ENCODE data around the gene CCDC120. TPM values are rescaled to one million over a fixed set of nuclear protein-coding genes. Genes with fewer than 3 reads are reported as not detected.

Gene CCDC120
- total and polyA plus RNA-seq, 8 donors: 2.3 to 25.4 (median 5.3) TPM

DNA sequence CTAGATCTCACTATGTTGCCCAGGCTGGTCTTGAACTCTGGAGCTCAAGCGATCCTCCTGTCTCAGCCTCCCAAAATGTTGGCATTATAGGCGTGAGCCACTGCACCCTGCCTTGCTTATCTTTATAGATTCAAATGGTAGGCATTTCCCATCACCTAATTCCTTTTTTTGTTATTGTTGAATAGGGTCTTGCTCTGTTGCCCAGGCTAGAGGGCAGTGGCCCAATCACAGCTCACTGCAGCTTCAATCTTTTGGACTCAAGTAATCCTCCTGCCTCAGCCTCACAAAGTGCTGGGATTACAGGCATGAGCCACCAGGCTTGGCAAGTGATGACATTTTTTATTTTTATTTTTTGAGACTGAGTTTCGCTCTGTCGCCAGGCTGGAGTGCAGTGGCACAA lies 37.6 kb downstream of the CCDC120 start:
- Histone ChIP-seq H3K4me1 (peaks cover 0 to 5% (median 0%) of the 10 kb centered on the region in 4 donors), H3K27me3 (no peaks in the 10 kb centered on the region), H3K9me3 (no peaks in the 10 kb centered on the region), H3K36me3 (no peaks in the 10 kb centered on the region), H3K27ac (no peak overlapping the region), H3K4me3 (no peak overlapping the region)
- TF ChIP-seq, protein P1, sequence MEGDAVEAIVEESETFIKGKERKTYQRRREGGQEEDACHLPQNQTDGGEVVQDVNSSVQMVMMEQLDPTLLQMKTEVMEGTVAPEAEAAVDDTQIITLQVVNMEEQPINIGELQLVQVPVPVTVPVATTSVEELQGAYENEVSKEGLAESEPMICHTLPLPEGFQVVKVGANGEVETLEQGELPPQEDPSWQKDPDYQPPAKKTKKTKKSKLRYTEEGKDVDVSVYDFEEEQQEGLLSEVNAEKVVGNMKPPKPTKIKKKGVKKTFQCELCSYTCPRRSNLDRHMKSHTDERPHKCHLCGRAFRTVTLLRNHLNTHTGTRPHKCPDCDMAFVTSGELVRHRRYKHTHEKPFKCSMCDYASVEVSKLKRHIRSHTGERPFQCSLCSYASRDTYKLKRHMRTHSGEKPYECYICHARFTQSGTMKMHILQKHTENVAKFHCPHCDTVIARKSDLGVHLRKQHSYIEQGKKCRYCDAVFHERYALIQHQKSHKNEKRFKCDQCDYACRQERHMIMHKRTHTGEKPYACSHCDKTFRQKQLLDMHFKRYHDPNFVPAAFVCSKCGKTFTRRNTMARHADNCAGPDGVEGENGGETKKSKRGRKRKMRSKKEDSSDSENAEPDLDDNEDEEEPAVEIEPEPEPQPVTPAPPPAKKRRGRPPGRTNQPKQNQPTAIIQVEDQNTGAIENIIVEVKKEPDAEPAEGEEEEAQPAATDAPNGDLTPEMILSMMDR (IDR thresholded peaks at IDR 0.05): no peak
- TF ChIP-seq POLR2A (IDR thresholded peaks at IDR 0.05) (no peak), POLR2AphosphoS5 (IDR thresholded peaks at IDR 0.05) (no peak), EP300 (IDR thresholded peaks at IDR 0.05) (no peak)
- 89 to 100% (median 95%) methylated on average over 4 of the region's 4 CpGs for WGBS, 5 donors
- no peak for DNase-seq
- intact Hi-C loops (cut with DNase I; ENCODE audit: low total_unique reads): no loop called here

DNA sequence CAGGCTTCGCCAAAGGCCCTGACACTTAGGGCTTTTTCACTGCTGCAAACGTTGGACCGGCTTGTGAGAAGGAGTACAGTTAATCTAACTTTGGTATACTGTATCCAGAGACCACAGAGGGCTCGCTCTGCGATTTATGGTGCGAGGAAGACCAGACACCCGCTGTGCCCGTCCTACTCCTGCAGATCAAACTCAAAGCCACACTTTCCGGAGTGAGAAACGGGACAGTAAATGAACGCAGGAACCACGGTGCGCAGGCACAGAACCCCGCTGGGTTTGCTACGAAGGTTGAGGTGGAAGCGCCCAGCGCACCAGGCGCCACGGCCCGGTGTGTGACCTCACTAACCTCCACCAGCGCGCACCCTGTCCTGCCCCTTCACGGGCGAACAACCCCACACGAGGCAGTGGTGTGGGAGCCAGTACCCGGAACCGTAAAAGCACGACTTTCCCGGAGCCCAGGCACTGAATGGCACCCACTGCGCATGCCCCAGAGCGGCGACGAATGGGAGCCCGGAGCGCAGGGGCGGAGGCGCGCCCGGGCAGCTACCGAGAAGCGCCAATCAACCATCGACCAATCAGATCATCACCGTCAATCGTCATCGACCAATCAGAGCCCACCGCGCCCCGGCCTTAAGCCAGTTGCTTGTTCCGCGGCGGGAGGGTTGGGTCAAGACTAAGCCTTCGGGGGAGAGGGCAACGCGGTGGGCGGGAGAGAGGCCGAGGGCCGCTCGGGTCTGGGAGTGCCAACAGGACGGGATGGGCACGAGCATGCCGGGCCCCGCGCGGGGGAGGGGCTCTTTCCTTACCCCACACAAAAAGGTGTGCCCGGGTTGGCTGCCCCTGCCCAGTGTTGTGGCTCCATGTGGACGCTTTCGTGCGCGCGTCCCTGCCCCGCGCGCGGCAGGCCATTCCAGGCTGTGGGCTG lies 42.2 kb downstream of the CCDC120 start:
- Histone ChIP-seq H3K9me3 (no peaks in the 10 kb centered on the region), H3K4me3 (peak overlapping the region; percentile 45 to 58 (median 56)), H3K27me3 (no peaks in the 10 kb centered on the region), H3K36me3 (no peaks in the 10 kb centered on the region), H3K4me1 (peaks cover 0 to 8% (median 0%) of the 10 kb centered on the region in 4 donors), H3K27ac (peak overlapping the region; percentile 75 to 88 (median 84))
- 0 to 53% (median 3%) methylated on average over 39 to 74 of the region's 74 CpGs for WGBS, 5 donors
- peak in 1 of 4 donors; percentile 10 for TF ChIP-seq POLR2A (IDR thresholded peaks at IDR 0.05)
- no peak for TF ChIP-seq EP300 (IDR thresholded peaks at IDR 0.05)
- TF ChIP-seq POLR2AphosphoS5 (IDR thresholded peaks at IDR 0.05): peak; percentile 32 to 78 (median 59)
- TF ChIP-seq, protein P1 (IDR thresholded peaks at IDR 0.05): no peak
- peak; percentile 92 to 97 for DNase-seq
- intact Hi-C loops (cut with DNase I; ENCODE audit: low total_unique reads): no loop called here

DNA sequence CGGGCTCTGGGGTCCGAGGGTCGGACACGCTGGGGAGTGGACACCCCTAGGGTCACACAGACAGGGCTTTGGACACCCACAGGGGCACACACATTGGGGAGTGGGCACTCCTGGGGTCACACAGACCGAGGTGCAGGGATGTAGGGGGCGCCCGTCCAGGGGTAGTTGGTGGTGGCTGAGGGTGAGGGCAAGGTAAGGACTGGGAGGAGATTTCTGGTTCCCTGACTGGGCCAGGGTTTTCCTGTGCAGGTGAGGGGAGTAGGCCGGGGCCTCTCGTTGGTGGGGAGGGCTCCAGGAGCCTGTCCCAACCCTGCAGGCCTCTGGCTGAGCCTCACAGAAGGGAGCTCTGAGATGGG lies 42.8 kb downstream of the CCDC120 start:
- Histone ChIP-seq H3K9me3 (no peaks in the 10 kb centered on the region), H3K36me3 (no peaks in the 10 kb centered on the region), H3K27ac (peak overlapping the region; percentile 44 to 88 (median 83)), H3K4me1 (peaks cover 0 to 8% (median 0%) of the 10 kb centered on the region in 4 donors), H3K27me3 (no peaks in the 10 kb centered on the region), H3K4me3 (peak overlapping the region; percentile 45 to 58 (median 56))
- intact Hi-C loops (cut with DNase I; ENCODE audit: low total_unique reads): no loop called here
- TF ChIP-seq, protein P1 (IDR thresholded peaks at IDR 0.05): no peak
- no peak for TF ChIP-seq POLR2A (IDR thresholded peaks at IDR 0.05)
- TF ChIP-seq POLR2AphosphoS5 (IDR thresholded peaks at IDR 0.05): no peak
- WGBS, 5 donors: 5 to 54% (median 16%) methylated on average over 6 to 9 of the region's 9 CpGs
- no peak for DNase-seq

DNA sequence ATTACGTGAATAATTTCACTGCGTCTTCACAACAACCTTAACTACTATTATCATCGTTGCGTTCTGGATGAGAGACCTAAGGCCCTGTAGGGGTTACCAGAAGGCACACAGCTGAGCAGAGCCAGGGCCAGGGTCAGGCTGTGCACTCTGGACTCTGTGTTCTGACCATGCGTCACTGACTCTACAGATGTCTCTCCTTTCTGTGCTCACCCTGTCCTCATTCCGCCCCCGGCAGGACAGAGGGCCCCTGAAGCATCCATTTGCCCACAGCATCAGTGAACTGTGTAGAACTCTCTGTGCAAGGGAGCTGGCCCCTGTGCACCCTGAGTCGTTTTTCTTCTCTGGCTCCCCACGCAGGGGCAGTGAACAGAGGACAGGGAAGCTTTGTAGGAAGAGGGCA lies 43.4 kb downstream of the CCDC120 start:
- no peak for DNase-seq
- H3K36me3 ChIP-seq: no peaks in the 10 kb centered on the region
- no peaks in the 10 kb centered on the region for H3K9me3 ChIP-seq
- peaks cover 0 to 8% (median 0%) of the 10 kb centered on the region in 4 donors for H3K4me1 ChIP-seq
- H3K27ac ChIP-seq: no peak overlapping the region
- H3K4me3 ChIP-seq: no peak overlapping the region
- TF ChIP-seq POLR2A (IDR thresholded peaks at IDR 0.05) (no peak), POLR2AphosphoS5 (IDR thresholded peaks at IDR 0.05) (no peak), EP300 (IDR thresholded peaks at IDR 0.05) (no peak)
- TF ChIP-seq, protein P1 (IDR thresholded peaks at IDR 0.05): no peak
- intact Hi-C loops (cut with DNase I; ENCODE audit: low total_unique reads): no loop called here
- no peaks in the 10 kb centered on the region for H3K27me3 ChIP-seq
- 75 to 84% (median 83%) methylated on average over 8 to 9 of the region's 9 CpGs for WGBS, 5 donors
